Stomach (tissue), 9 donors: ENCODE results near the gene RNF181. TPM values are rescaled to one million over a fixed set of nuclear protein-coding genes. Genes with fewer than 3 reads are reported as not detected.
"Not testable (repeated sequence)": the region's sequence is repeated elsewhere in the genome, so short reads cannot be mapped to it uniquely, and the experiment has no call there.

ENCODE experiments used
- DNase-seq, 2 donors: peaks; one replicate each; pipeline versions ENCODE4 v3.0.0 to v3.0.0-alpha.2; 2013 to 2019
- H3K27ac ChIP-seq, 5 donors: fragments of 200-600 bp in 4 of 5; sonication (generic) in 4 of 5; one replicate each; pipeline ENCODE4 v1.5.1; 2013 to 2019; ENCODE audit warnings: mild to moderate bottlenecking in 1 of 5, moderate library complexity in 1 of 5
- H3K27me3 ChIP-seq, 3 donors: fragments of 200-600 bp; sonication (generic); one replicate each; pipeline ENCODE4 v1.5.1; 2017 to 2019; ENCODE audit warnings: mixed run types in 1 of 3
- H3K36me3 ChIP-seq, 4 donors: fragments of 200-600 bp; sonication (generic); 1 replicate in 3 of 4; 2 replicates in 1 of 4; pipeline ENCODE4 v1.5.1; 2016 to 2019
- H3K4me1 ChIP-seq, 4 donors: fragments of 200-600 bp; sonication (generic); one replicate each; pipeline ENCODE4 v1.5.1; 2016 to 2019
- H3K4me3 ChIP-seq, 4 donors: fragments of 200-600 bp; sonication (generic) in 3 of 4; one replicate each; pipeline ENCODE4 v1.5.1; 2016 to 2019; ENCODE audit warnings: mild to moderate bottlenecking in 1 of 4
- H3K9me3 ChIP-seq, 4 donors: fragments of 200-600 bp; sonication (generic); one replicate each; pipeline ENCODE4 v1.5.1; 2016 to 2019
- EP300 ChIP-seq: sonication (generic); formaldehyde crosslinking; IDR thresholded peaks from one replicate; pipeline ENCODE4 v1.6.1; 2017; ENCODE audit warnings: antibody characterized with exemption
- POLR2A ChIP-seq, 4 donors: fragments of 450-650 bp; IDR thresholded peaks; one replicate each; pipeline ENCODE4 v1.6.1; 2016; ENCODE audit warnings: antibody characterized with exemption in 4 of 4, control low read depth in 2 of 4, mild to moderate bottlenecking in 1 of 4, moderate library complexity in 1 of 4
- POLR2AphosphoS5 ChIP-seq, 3 donors: sonication (generic); formaldehyde crosslinking; IDR thresholded peaks; one replicate each; pipeline ENCODE4 v1.6.1; 2016; ENCODE audit warnings: antibody characterized with exemption in 3 of 3
- WGBS, 5 donors: extraction: QIAGEN DNeasy Blood & Tissue Kit in 3 of 5; methylation state at CpG; one replicate each; pipeline versions ENCODE4 v1.1.5 to v1.1.7; 2013 to 2018; 5-methylcytosine and 5-hydroxymethylcytosine counted together
- intact Hi-C: fragments of 100-400 bp; cut with DNase I; formaldehyde crosslinking; loops from one replicate; pipeline ENCODE4 v1.15.1; 2023; ENCODE audit warnings: low total_unique reads
- polyA plus RNA-seq, 3 donors: library from polyadenylated mRNA; stranded (reverse); fragments of 200-250 nt; gene quantifications; one replicate each; pipeline ENCODE4 v1.2.3, GENCODE V29; 2013
- total RNA-seq, 5 donors: library from RNA; depleted of rRNA; stranded (reverse); fragments of >200 nt; gene quantifications; one replicate each; pipeline versions ENCODE4 v1.1.0 to v1.2.3, GENCODE V29; 2014 to 2016
- TF ChIP-seq, protein P1 (sequence below), 7 experiments: fragments of 450-650 bp in 4 of 7; fragments of 200-600 bp in 3 of 7; sonication (generic) in 3 of 7; IDR thresholded peaks; one replicate each; pipeline ENCODE4 v1.5.1; 2016 to 2019; ENCODE audit warnings: antibody characterized with exemption in 7 of 7, control low read depth in 2 of 7, mild to moderate bottlenecking in 1 of 7
- donor health status: healthy with polysubstance abuse.
- donor health status: Bipolar disorder and iron deficiency.
- donor health status: healthy.

Gene RNF181
- total and polyA plus RNA-seq, 8 donors = 11.3 to 272 (median 143) TPM; not detected in 1

DNA sequence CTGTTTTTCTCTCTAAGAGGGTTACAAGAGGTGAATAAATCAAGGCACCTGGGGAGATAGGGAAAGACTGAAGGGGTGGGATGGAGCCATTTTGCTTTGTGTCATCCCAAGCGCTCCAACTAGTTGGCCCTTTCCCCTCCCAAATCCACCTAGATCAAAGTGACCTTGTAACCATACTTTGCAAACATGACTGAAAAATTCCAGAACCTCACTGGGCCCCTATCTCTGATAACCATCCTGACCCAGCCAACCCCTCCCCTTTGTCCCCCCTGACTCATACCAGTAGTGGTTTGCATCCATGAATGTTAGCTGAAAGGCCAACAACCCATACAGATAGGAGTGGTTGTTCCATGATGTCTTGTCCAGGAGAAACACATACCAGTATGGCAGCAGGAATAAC, 37.4 kb upstream of the RNF181 start:
- TF ChIP-seq, protein P1, sequence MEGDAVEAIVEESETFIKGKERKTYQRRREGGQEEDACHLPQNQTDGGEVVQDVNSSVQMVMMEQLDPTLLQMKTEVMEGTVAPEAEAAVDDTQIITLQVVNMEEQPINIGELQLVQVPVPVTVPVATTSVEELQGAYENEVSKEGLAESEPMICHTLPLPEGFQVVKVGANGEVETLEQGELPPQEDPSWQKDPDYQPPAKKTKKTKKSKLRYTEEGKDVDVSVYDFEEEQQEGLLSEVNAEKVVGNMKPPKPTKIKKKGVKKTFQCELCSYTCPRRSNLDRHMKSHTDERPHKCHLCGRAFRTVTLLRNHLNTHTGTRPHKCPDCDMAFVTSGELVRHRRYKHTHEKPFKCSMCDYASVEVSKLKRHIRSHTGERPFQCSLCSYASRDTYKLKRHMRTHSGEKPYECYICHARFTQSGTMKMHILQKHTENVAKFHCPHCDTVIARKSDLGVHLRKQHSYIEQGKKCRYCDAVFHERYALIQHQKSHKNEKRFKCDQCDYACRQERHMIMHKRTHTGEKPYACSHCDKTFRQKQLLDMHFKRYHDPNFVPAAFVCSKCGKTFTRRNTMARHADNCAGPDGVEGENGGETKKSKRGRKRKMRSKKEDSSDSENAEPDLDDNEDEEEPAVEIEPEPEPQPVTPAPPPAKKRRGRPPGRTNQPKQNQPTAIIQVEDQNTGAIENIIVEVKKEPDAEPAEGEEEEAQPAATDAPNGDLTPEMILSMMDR (IDR thresholded peaks at IDR 0.05) = no peak
- TF ChIP-seq POLR2A (IDR thresholded peaks at IDR 0.05) (no peak), EP300 (no peak), POLR2AphosphoS5 (IDR thresholded peaks at IDR 0.05) (no peak)
- DNase-seq = no peak
- peaks cover 21 to 60% (median 59%) of the 10 kb centered on the region in 4 donors for H3K36me3 ChIP-seq
- H3K27ac ChIP-seq = no peak overlapping the region
- peaks cover 14 to 36% (median 27%) of the 10 kb centered on the region in 4 donors for H3K4me1 ChIP-seq
- no peaks in the 10 kb centered on the region for H3K9me3 ChIP-seq
- H3K27me3 ChIP-seq = no peaks in the 10 kb centered on the region
- intact Hi-C loops = no loop called here
- 88 to 100% (median 94%) methylated on average over 1 of the region's 1 CpG for WGBS, 5 donors
- H3K4me3 ChIP-seq = no peak overlapping the region

DNA sequence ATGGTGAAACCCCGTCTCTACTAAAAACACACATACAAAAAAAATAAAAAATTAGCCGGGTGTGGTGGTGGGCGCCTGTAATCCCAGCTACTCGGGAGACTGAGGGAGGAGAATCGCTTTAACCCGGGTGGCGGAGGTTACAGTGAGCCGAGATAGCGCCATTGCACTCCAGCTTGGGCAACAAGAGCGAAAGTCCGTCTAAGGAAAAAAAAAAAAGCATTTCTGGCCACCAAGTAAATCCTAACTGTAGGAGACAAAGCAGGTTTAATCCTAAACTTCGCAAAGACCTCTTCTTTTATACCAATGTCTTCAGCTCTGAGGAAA, 35.2 kb upstream of the RNF181 start:
- peak overlapping the region; percentile 65 to 91 (median 76) for H3K4me3 ChIP-seq
- DNase-seq, H3K27me3 ChIP-seq, H3K9me3 ChIP-seq, intact Hi-C loops: not testable (repeated sequence)
- peak overlapping the region in 3 of 5 donors; percentile 89 to 93 (median 91) for H3K27ac ChIP-seq
- WGBS, 5 donors = 67 to 80% (median 75%) methylated on average over 12 of the region's 12 CpGs
- H3K36me3 ChIP-seq = peaks cover 7 to 38% (median 37%) of the 10 kb centered on the region in 4 donors
- H3K4me1 ChIP-seq = peaks cover 14 to 36% (median 27%) of the 10 kb centered on the region in 4 donors

DNA sequence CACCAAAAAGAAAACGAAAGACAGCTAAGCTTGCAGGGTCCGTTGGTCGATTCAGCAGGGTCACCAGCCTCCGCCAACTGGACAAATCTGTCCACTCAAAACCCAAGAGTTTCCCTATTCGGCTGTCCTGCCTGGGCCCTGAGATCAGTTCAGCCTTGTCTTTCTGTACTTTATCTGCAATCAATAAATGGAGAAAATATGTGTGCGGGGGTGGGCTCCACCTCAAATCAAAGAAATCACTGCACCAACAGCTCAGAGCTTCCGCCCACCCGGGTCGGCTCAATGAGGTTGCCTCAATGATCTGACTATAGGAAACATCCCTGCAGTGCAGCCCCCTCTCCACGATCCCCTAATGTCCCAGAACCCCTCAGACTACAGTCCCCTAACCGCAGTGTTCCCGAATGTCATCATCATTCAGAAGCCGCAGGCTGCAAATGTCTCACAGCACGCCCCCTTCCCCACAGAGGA, 34.7 kb upstream of the RNF181 start:
- peak overlapping the region; percentile 81 to 93 (median 89) for H3K27ac ChIP-seq
- peak in 1 of 2 donors; percentile 32 for DNase-seq
- TF ChIP-seq, protein P1 (IDR thresholded peaks at IDR 0.05) = no peak
- no peak for TF ChIP-seq POLR2A (IDR thresholded peaks at IDR 0.05)
- no peak for TF ChIP-seq EP300
- TF ChIP-seq POLR2AphosphoS5 (IDR thresholded peaks at IDR 0.05) = no peak
- peaks cover 14 to 36% (median 27%) of the 10 kb centered on the region in 4 donors for H3K4me1 ChIP-seq
- H3K4me3 ChIP-seq = peak overlapping the region; percentile 65 to 91 (median 76)
- intact Hi-C loops = no loop called here
- 1 to 4% (median 2%) methylated on average over 10 to 14 of the region's 14 CpGs for WGBS, 5 donors
- no peaks in the 10 kb centered on the region for H3K27me3 ChIP-seq
- H3K36me3 ChIP-seq = peaks cover 6 to 34% (median 33%) of the 10 kb centered on the region in 4 donors
- no peaks in the 10 kb centered on the region for H3K9me3 ChIP-seq

GRCh38 chr2:85561280-85562212, 34.0 kb upstream of the RNF181 start, which contains the start of gene GGCX:
Gene GGCX, minus strand, starts transcription at chr2:85561493. Its CDS starts 65 bp downstream, at chr2:85561428.
- peaks cover 14 to 36% (median 27%) of the 10 kb centered on the region in 4 donors for H3K4me1 ChIP-seq
- peak within 1 kb of the TSS; percentile 81 to 93 (median 89) for H3K27ac ChIP-seq
- H3K36me3 ChIP-seq = peaks cover 6 to 27% (median 26%) of the 10 kb centered on the region in 4 donors
- H3K9me3 ChIP-seq = no peaks in the 10 kb centered on the region
- no peaks in the 10 kb centered on the region for H3K27me3 ChIP-seq
- intact Hi-C loops = no loop called here
- peak; percentile 96 to 99 for DNase-seq
- peak within 1 kb of the TSS; percentile 65 to 91 (median 76) for H3K4me3 ChIP-seq
- TF ChIP-seq POLR2A (IDR thresholded peaks at IDR 0.05) = peak in 1 of 4 donors; percentile 72
- peak; percentile 76 to 95 (median 84) for TF ChIP-seq POLR2AphosphoS5 (IDR thresholded peaks at IDR 0.05)
- TF ChIP-seq, protein P1 (IDR thresholded peaks at IDR 0.05) = peak in 3 of 7 experiments; percentile 26 to 76 (median 45)
- no peak for TF ChIP-seq EP300
- 3 to 7% (median 3%) methylated on average over 36 to 64 of the region's 64 CpGs for WGBS, 5 donors
